ENCODE measurements around the gene PLSCR4.

Gene PLSCR4

GRCh38 chr3:146218880-146219866 lies 31.7 kb downstream of the PLSCR4 start:
- in situ Hi-C loops (cut with MboI; ENCODE audit: low sequenced_read_pairs, unreplicated experiment): loop anchor here (25.0 kb wide), 1 partner anchor 368 kb away; no protein-coding TSS in a partner anchor
- peak; percentile 33 for TF ChIP-seq CTCF (IDR thresholded peaks at IDR 0.05; ENCODE audit: borderline replicate concordance, control extremely low read depth, extremely low read depth, insufficient read depth, missing control alignments)
- DNase-seq (ENCODE audit: low spot score): peak; percentile 41

- in situ Hi-C loops (cut with MboI; ENCODE audit: low sequenced_read_pairs, unreplicated experiment): loop anchor here (25.0 kb wide), 1 partner anchor 370 kb away; no protein-coding TSS in a partner anchor
- no peak for DNase-seq (ENCODE audit: low spot score)
- TF ChIP-seq CTCF (IDR thresholded peaks at IDR 0.05; ENCODE audit: borderline replicate concordance, control extremely low read depth, extremely low read depth, insufficient read depth, missing control alignments): no peak
Measured at GRCh38 chr3:146217324-146217723, 33.6 kb downstream of the PLSCR4 start.

- in situ Hi-C loops (cut with MboI; ENCODE audit: low sequenced_read_pairs, unreplicated experiment): loop anchor here (25.0 kb wide), 1 partner anchor 373 kb away; no protein-coding TSS in a partner anchor
- no peak for TF ChIP-seq CTCF (IDR thresholded peaks at IDR 0.05; ENCODE audit: borderline replicate concordance, control extremely low read depth, extremely low read depth, insufficient read depth, missing control alignments)
- DNase-seq (ENCODE audit: low spot score): no peak
Measured at GRCh38 chr3:146214493-146214892, 36.4 kb downstream of the PLSCR4 start.

GRCh38 chr3:146209371-146209770 lies 41.5 kb downstream of the PLSCR4 start:
- no peak for DNase-seq (ENCODE audit: low spot score)
- no peak for TF ChIP-seq CTCF (IDR thresholded peaks at IDR 0.05; ENCODE audit: borderline replicate concordance, control extremely low read depth, extremely low read depth, insufficient read depth, missing control alignments)
- in situ Hi-C loops (cut with MboI; ENCODE audit: low sequenced_read_pairs, unreplicated experiment): loop anchor here (25.0 kb wide), 1 partner anchor 378 kb away; no protein-coding TSS in a partner anchor

GRCh38 chr3:146203776-146204175 lies 47.1 kb downstream of the PLSCR4 start:
- TF ChIP-seq CTCF (IDR thresholded peaks at IDR 0.05; ENCODE audit: borderline replicate concordance, control extremely low read depth, extremely low read depth, insufficient read depth, missing control alignments): no peak
- in situ Hi-C loops (cut with MboI; ENCODE audit: low sequenced_read_pairs, unreplicated experiment): loop anchor here (25.0 kb wide), 1 partner anchor 384 kb away; no protein-coding TSS in a partner anchor
- no peak for DNase-seq (ENCODE audit: low spot score)

GRCh38 chr3:146200461-146201220 lies 50.3 kb downstream of the PLSCR4 start:
- in situ Hi-C loops (cut with MboI; ENCODE audit: low sequenced_read_pairs, unreplicated experiment): loop anchor here (25.0 kb wide), 1 partner anchor 387 kb away; no protein-coding TSS in a partner anchor
- no peak for TF ChIP-seq CTCF (IDR thresholded peaks at IDR 0.05; ENCODE audit: borderline replicate concordance, control extremely low read depth, extremely low read depth, insufficient read depth, missing control alignments)
- DNase-seq (ENCODE audit: low spot score): no peak
